Measurements from ENCODE around the gene MEFV.
"Not testable (repeated sequence)": the region's sequence is repeated elsewhere in the genome, so short reads cannot be mapped to it uniquely, and the experiment has no call there.

Gene MEFV, protein sequence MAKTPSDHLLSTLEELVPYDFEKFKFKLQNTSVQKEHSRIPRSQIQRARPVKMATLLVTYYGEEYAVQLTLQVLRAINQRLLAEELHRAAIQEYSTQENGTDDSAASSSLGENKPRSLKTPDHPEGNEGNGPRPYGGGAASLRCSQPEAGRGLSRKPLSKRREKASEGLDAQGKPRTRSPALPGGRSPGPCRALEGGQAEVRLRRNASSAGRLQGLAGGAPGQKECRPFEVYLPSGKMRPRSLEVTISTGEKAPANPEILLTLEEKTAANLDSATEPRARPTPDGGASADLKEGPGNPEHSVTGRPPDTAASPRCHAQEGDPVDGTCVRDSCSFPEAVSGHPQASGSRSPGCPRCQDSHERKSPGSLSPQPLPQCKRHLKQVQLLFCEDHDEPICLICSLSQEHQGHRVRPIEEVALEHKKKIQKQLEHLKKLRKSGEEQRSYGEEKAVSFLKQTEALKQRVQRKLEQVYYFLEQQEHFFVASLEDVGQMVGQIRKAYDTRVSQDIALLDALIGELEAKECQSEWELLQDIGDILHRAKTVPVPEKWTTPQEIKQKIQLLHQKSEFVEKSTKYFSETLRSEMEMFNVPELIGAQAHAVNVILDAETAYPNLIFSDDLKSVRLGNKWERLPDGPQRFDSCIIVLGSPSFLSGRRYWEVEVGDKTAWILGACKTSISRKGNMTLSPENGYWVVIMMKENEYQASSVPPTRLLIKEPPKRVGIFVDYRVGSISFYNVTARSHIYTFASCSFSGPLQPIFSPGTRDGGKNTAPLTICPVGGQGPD

DNA sequence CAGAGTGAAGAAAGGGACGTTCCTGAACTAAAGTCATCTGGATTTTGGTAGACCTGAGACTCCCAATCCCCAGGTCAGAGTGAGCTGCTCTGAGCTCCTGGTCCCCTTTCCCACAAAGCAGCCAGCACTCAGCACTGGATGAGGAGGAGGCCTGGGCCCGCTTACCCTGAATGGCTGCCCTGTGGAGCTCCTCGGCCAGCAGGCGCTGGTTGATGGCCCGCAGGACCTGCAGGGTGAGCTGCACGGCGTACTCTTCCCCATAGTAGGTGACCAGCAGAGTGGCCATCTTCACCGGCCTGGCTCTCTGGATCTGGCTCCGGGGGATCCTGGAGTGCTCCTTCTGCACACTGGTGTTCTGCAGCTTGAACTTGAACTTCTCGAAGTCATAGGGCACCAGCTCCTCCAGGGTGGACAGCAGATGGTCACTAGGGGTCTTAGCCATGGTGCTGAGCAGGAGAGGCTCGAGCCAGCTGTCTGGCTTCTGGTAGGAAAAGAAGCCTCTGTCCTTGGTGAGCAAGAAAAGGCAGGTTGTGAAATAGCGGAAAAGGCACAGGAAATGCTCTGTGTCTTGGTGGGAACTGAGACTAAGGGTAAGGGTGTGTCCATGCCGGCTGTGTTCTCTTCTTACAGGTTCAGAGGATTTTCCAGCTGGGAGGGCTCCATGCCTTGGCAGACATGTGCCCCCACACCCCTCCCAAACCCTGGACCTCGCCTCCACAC is at the start of gene MEFV:
Gene MEFV, minus strand, starts transcription at position 488 of the 720 bp plus-strand sequence. Its CDS starts 46 bp downstream, at position 442.
- DNase-seq, result no peak

DNA sequence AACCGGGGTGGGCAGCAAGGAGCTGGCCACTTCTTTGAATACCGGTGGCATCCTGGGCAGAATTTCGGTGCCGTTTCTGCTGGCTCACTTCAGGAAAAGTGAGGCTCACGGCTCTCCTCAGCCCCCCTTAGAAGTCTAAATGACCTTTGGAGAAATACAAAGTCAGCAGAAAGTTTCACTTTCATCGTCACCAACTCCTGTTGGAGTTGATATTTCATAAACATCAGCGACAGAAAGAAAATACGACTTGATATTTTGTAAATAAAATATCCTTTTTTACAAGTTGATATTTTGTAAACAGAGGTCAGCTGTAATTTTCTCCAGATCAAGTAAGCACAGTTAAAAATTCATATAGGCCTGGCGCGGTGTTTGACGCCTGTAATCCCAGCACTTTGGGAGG is 49.6 kb upstream of the MEFV start:
- no peak for DNase-seq

DNA sequence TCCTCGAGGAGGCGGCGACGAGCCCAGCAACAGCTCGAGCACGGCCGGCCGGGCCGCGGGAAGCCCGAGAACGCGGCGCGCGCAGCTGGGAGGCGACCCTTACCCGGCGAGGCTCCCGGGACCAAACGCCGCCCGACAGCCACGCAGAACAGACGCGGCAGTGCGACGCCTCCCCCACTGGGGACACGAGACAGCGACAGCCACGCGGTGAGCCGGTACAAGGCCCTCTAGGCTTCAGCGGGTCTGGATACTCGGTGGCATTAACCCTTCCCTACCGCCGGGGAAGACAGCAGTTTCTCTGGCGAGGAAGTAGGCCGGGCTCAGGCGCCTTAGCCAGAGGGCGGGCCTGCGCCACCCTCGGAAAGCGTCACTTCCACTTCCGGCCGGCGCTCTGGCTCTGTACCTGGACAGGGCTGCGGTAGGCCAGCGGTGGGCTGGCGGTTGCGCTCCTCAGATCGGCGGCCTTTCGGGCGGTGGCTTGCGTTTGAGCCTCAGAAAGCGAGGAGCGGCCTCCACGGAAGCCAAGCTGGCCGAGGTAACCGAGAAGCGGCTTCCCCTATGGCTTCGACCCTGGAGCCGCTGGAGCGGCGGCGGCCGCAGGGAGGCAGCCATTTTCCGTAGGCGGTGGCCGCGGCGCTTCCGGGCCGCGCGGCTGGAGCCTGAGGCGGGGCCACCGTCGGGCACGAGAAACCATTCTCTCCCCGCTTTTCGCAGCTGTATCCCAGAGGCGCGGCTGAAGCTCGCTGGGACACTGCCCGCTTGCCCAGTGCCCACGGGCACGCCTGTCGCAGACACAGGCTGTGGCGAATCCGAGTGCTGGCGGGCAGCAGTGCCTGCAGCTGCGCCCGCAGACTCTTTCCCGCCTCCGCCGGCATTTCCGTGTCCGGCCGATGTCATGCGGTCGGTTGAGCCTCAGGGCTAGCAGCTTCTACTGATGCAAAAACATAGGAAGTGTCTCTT is 49.0 kb upstream of the MEFV start, which contains the start of the genes TIGD7 and ZNF75A:
Gene TIGD7, minus strand, starts transcription at position 322 of the 960 bp plus-strand sequence. CDS start 4,816 bp downstream, outside the sequence.
Gene ZNF75A, plus strand, starts transcription at position 389 of the 960 bp plus-strand sequence. CDS start 2,932 bp downstream, outside the sequence.
- DNase-seq, result peak; percentile 86

DNA sequence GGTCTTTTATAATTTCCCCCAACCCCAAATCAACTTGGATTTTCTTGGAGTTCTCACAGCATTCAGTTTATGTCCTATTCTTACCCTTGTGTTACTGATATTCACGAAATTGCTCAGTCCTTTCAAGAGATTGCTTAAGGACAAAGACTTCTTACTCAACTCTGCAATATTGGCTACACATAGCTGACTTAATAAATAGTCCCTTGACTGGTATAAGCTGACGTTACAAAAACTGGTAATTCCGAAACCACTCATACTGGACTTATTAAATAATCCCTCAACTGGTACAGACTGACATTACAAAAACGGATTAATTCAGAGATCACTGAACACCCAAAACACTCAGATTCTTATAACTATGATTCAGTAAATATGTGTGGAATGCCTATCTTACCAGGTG is 47.9 kb upstream of the MEFV start:
- DNase-seq, result no peak

DNA sequence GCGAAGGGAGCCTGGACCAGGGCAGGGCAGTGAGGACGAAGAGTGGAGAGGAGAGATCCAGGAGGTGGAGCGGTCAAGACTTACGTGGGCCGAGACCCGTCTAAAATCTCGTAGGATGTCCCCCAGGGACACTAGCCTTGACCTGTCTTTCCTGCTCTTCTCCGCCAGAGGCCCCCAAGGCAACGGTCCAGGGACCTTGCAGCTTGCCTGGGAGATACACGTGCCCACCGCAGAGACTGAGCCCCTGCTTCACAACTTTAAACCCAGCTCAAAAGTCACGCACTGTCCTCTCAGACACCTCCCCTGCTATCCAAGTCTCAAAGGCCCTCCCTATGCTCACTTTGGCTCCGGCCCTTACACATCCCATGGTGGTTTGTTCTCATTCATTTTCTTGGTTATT is 39.4 kb upstream of the MEFV start:
- no peak for DNase-seq

DNA sequence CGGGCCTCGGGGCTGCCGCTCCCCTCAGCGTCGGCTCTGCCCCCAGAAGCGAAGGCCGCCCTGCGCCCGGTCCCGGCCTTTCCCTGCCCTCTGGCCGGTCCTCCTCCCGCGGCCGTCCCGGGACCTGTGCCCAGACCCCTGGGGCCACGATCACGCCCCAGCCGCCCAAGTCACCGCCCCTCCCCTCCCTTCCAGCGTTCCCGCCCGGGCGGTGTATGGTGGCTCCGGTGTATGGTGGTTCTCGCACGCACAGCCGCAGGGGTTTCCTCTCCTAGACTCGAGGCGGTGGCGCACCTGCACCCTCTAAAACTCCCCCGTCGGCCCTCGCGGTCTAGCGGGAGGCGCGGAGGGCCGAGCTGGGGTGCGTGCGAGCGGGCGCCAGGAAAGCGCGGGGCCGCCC is 38.8 kb upstream of the MEFV start:
- no peak for DNase-seq

DNA sequence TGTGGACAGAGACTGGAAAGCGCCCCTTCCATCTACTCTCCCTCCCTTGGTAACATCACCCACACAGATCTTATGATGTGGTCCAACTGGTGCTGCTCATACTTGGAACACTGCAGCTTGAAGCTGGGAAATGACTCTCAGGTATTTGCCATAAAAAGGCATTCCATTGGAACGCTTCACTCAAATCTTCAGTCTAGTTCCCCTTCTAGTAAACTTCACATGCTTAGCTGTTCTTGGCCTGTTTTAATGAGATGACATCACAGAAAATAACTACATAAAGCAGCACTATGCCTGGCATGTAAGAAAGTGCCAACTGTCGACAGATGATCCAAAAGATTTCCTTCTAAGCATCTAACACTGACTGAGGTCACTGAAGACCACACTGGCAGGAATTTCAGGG is 36.2 kb upstream of the MEFV start:
- DNase-seq, result no peak

DNA sequence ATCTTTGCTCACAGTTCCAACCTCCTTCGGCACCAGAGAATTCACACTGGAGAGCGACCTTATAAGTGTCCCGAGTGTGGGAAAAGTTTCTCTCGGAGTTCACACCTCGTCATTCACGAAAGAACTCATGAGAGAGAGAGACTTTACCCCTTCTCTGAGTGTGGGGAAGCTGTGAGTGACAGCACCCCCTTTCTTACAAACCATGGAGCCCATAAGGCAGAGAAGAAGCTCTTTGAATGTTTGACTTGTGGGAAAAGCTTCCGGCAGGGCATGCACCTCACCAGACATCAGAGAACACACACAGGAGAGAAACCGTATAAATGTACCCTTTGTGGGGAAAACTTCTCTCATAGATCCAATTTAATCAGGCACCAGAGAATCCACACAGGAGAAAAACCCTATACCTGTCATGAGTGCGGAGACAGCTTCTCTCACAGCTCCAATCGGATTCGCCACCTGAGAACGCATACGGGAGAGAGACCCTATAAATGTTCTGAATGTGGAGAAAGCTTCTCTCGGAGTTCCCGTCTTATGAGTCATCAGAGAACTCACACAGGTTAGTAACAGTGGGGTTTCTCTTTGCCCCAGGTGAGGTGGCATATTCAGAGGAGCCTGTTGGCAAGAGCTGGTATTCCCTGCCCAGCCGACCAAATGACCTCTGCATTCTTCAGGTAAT is 33.7 kb upstream of the MEFV start:
- DNase-seq, result no peak

DNA sequence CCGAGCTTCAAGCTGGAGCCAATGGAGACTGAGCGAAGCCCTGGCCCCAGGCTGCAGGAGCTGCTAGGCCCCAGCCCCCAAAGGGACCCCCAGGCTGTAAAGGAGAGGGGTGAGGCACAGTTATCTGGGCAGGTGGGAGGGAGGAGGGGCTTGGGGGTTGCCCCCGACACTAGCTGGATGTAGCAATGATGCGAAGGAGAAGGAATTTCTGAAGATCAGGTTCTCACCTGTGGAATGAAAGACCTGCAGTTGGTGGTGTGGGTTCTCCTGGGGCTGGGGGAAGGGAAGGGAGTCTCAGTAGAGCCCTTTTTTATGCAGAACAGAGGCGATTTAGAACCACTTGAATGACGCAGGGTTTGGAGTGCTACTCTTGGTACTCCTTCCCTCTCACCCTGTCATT is 28.7 kb upstream of the MEFV start:
- DNase-seq, result no peak

DNA sequence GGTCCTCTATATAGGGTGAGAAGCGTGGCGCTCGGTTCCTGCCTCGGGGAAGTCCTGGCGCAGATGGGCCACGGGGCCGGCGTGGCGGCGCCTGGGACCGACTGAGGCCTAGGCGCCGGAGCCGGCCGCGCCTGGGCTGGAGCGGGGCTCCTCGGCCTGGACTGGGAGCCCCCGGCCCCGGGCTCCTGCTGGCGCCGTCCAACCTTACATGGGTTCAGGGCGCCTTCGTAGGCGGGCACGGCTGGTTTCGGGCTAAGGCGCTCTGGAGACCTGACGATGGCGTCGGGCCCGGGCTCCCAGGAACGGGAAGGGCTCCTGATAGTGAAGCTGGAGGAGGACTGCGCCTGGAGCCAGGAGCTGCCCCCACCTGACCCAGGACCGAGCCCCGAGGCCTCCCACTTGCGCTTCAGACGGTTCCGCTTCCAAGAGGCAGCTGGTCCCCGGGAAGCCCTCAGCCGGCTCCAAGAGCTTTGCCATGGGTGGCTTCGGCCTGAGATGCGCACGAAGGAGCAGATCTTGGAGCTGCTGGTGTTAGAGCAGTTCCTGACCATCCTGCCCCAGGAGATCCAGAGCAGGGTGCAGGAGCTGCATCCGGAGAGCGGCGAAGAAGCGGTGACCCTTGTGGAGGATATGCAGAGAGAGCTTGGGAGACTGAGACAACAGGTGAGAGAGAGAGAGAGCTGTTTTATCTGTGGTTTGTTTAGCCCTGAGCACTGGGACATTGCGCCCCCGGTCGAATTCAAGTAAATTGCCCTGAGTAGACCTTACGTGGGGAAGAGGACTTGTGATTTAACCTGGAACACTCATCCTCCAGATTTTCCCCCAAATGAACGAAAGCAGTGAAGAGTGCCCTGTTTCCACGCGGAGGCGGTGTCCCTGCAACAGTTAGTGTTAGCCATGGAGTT is 27.4 kb upstream of the MEFV start:
- peak; percentile 11 for DNase-seq

DNA sequence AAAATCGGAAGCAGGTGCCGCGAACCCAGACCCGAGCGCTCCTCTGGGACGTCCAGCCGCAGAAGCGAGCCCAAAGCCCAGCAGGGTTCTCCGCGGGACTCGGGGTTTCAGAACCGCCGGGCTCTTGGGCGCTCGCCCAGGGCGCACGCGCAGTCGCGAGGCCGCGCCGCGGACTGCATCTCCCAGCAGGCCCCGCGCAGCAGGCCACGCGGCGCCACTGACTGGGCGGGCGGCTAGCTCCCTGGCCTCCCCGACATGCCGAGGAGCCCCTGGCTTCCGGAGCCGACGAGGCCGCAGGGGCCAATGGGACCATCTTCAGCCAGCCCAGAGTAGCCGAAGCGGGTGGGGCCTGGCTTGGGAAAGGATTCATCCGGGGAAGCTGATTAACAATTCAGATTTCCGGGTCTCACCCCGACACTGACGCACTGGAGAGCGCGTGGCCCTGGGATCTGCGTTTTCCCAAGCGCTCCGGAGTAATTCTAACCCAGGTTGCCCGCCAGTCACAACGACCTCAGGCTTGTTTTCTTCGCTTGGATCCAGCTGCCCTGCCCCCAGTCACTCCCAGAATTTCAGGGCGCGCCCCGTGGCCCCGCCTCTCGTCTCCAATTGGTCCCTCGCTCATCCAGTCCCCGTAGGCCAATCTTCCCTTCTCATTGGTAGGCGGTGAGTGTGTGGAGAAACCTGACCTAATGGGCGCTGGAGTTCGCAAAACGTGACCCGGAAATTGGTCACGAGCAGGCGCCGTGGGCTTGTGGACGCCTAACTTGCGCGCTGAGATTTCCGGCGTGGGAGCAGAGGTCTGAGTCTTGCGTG is 26.5 kb upstream of the MEFV start, which contains the start of gene ZNF263:
Gene ZNF263, plus strand, starts transcription at position 762 of the 813 bp plus-strand sequence. CDS start 328 bp downstream, outside the sequence.
- DNase-seq, result peak; percentile 96

DNA sequence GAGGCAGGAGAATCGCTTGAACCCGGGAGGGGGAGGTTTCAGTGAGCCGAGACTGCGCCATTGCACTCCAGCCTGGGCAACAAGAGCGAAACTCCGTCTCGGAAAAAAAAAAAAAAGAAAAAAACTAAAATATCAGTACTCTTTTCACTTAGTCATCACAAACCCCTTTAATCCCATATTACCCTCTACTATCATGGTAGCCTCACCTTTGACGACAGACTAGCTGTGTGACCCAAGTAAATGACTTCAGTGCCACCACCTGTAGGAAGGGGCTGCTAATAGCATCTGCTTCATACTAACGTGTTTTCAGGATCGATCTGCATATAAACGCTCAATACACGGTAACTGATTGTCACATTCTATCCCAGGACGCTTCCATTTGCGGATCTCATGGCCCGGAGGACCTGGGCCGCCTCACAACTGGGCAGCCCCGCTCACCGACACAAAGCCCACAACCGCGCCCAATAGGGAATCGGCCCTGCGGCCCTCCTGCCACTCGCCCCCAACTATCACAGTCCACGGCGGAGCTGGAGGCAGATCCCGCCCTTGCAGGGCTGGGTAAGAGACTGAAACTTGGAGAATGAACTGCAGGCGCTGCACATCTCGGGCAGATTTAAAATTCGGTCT is 25.8 kb upstream of the MEFV start:
- no peak for DNase-seq

DNA sequence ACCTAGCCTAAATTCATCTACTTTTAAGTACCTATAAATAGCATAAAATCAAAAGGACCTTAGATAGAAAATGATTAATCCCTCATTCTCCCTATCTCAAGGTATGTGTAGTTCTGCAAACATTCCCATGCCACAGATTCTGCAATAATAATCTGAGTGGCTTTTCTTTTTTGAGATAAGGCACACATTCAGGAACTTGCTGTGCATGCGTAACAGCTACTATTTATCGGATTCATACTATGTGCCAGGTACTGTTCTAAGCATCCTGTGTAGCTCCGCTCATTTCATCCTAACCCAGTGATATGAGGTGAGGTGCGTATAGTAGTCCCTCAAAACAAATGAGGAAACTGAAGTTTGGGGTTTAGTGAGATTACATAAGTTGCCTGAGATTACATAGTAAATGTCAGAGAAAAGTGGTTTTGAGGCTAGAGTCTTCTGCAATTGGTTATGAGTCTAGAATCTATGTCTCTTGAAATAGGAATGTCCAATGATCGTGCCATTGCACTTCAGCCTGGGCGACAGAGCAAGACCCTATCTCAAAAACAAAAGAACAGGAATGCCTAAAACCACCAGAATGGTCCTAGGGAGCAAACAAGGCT is 24.9 kb upstream of the MEFV start:
- no peak for DNase-seq

DNA sequence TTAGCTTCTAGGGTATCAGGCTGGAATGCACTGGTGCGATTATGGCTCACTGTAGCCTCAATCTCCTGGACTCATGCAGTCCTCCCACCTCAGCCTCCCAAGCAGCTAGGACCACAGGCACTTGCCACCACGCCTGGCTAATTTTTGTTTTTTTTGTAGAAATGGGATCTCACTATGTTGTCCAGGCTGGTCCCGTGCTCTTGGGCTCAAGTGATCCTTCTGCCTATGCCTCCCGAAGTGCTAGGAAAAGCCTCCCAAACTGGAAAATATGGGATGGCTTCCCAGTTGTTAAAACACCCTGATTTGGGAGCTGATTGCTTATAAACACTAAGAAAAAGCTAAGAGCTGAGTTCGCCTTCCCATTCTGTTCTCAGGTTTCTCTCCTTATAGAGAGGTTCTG is 20.2 kb upstream of the MEFV start:
- DNase-seq, result no peak

DNA sequence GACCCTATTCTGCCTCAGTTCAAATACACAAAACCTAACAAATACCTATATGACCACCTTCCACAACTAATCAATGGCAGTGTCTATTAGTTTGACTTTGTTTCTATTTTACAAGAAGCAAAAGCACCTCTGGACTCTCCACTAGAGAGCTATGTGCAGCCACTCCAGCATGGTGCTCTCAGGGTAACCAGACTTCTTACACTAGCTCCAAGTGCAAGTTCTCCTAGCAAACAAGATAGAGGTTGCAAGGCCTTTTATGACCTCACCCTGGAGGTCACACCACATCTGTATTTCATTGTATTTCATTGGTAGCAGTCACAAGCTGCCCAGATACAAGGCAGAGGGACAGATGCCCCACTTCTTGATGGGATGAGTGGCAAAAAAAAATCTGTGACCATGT is 18.5 kb upstream of the MEFV start:
- DNase-seq, result no peak

DNA sequence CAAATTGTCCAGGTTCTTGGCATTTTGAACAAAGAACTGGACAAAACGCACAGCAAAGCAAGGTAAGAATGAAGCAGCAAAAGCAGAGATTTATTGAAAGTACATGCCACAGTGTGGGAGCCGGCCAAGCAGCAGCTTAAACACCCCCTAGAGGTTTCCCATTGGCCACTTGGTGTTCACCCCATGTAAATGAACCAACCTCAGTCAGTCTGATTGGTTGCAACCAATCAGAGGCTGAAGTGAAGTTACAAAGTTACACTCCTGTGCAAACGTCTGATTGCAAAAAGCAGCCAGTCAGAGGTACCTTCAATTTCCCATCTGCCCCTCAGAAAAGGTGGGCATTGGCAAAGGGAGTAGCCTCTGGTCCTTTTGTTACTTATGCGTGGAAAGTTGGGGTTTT is 18.1 kb upstream of the MEFV start:
- no peak for DNase-seq

DNA sequence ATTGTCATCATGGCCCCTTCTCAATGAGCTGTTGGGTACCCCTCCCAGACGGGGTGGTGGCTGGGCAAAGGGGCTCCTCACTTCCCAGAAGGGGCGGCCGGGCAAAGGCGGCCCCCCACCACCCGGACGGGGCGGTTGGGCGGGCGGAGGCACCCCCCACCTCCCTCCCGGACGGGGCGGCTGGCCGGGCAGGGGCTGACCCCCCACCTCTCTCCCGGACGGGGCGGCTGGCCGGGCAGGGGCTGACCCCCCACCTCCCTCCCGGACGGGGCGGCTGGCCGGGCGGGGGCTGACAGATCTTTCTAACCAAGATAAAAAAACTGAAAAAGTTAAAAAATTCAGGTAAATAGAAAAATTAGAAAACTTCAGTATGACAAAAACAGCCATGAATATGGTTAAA is 14.8 kb upstream of the MEFV start:
- not testable (repeated sequence) for DNase-seq

DNA sequence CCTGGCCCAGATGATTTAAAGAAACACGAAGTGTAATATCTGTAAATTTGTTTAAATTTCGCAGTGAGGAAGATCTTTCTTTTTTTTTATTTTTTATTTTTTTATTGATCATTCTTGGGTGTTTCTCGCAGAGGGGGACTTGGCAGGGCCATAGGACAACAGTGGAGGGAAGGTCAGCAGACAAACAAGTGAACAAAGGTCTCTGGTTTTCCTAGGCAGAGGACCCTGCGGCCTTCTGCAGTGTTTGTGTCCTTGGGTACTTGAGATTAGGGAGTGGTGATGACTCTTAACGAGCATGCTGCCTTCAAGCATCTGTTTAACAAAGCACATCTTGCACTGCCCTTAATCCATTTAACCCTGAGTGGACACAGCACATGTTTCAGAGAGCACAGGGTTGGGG is 14.3 kb upstream of the MEFV start:
- not testable (repeated sequence) for DNase-seq
